Amniotic stem cell (primary cell): ENCODE measurements around the gene C21orf58.
"Not testable (repeated sequence)": the region's sequence is repeated elsewhere in the genome, so short reads cannot be mapped to it uniquely, and the experiment has no call there.

Experiments
- DNase-seq: peaks from one replicate; lab custom pipeline; 2025; lab: John Stamatoyannopoulos, UW

Gene C21orf58

DNA sequence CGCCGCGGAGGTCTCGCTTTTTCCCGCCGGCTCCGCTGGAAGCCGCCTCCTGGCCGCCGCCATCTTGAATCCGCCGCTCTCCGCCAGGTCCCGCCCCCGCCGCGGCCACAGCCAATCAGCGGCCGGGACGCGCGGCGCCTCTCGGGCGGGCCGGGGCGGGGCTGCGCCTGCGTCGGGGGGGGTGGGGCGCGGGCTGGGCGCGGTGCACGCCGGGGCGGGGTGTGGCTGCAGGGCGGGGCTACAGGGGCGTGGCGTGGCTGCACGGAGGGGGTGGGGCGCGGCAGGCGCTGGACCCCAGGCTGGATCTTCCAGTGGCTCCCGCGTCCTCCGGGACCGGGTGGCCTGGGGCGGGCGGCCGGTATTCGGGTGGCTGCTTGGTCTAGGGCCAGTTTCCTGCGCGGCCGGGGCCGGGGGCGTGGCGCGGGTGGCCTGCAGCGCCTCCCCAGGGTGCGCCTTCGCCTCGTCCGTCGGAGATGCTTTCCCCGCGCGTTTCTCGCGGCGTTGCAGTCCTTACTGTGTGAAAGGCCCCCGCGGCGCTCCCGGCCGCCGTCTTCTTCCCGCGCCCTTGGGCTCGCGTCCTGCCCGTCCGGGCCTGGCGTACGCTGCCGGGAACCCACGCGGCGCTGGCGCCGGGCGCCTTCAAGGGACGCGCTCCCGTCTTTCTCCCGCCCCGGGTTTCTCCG lies 861 bp upstream of the C21orf58 start:
- DNase-seq: peak; percentile 55

DNA sequence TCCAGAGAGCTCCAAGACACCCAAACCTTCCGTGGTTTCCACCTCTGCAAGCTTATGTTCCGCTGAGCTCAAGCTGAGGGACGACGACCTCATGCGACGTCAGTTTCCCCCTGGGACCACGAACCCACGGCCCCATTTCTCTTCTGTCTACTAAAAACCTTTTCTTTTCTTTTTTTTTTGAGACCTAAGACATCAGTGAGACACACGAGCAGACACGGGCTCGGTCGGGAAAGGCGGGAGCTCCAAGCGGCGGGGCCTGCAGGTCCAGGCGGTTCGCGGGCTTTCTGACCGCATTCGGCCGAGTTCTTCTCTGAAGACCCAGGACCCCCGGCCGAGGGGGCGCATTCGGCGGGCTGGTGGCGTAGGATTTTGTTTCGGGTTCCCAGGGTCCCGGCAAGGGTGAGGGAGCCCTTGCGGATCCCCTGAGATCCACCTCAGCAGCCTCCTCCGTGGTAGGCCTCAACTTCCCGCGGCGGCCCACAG lies 402 bp downstream of the C21orf58 start:
- no peak for DNase-seq

DNA sequence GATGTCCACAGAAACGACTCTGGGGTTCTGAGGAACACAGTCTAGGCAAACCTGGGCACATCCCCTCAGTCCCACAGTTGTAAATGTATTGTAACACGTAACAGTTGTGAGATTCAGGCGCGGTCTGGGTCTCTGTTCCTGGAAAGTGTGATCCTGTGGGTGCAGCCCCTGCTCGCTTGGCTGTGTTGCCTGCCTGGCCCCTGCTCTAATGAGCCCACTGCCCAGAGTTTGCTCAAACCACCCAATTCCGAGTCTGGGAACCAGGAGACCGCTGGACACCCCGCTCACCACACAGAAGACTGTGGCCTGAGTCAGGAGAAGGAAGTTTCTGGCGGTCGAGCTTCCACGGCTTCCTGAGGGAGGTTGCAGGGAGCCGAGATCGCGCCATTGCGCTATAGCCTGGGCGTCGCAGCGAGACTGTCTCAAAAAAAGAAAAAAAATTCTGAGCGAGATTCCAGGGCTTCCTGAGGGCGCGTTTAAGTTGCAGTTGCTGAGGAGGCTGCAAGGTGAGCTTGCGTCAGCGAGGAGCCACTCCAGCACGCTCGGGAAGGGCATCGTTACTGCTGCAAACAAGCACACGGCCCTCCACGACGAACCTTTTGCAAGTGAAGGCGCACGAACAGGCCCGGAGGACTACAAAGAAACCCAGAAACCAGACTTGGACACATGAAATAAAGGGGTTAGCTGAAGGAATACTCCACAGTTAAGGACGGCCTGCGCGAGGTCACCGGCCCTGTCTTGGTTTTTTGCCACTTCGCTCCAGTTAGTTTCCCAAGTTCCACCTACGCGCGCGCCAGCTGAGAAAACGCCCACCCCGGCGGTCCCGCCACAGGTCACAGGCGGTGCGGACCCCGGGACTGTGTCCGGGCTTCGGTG lies 1.1 kb downstream of the C21orf58 start:
- no peak for DNase-seq

DNA sequence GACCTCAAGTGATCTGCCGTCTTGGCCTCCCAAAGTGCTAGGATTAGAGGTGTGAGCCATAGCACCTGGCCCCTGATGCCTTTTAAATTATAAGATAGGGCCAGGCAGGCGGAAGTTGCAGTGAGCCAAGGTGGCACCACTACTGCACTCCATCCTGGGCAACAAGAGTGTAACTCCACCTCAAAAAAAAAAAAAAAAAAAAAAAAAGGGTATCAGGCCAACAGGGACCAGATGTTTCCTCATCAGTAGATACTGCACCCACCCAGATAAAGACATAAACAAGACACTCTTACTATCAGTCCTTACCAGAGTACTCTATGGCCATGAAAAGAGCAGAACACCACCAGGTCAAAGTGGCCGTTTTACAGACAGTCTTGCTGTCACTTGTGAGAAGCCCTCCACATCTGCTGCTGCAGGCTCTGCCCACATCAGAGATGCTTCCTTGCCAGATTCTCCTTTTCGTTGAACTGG lies 3.3 kb downstream of the C21orf58 start:
- no peak for DNase-seq

DNA sequence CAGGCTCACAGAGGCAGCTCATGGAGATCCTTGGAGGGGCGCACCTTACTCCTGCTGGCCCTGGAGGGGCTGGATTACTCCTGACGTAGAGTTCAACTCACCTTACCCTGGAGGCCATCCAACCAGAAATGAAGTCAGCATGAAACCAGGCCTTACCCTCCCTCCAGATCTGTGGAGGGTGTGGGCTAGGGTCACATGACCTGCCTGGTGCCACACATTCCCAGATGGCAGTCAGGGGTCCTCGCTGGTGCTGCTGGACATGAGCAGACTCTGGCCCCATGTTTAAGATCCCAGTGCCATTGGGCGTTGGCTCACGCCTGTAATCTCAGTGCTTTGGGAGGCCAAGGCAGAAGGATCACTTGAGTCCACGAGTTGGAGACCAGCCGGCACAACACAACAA lies 4.5 kb downstream of the C21orf58 start:
- DNase-seq: no peak

DNA sequence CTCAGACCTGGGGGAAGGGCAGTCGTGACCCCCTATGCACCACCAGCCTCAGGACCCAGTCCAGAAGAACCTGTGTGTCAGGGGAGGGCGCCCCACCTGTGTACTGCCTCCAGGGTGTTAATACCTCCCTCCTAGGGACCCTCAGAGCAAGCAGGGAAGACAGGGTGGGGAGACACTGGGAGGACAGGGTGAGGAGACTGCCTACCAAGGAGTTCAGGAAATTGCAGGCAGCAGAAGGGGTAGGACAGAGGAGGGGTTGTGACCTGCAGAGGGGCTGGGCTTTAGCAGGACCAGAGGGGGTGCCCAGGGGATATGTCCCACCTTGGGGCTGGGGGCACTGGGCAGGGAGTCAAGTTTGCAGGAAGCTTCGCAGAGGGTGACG lies 5.2 kb downstream of the C21orf58 start:
- no peak for DNase-seq

DNA sequence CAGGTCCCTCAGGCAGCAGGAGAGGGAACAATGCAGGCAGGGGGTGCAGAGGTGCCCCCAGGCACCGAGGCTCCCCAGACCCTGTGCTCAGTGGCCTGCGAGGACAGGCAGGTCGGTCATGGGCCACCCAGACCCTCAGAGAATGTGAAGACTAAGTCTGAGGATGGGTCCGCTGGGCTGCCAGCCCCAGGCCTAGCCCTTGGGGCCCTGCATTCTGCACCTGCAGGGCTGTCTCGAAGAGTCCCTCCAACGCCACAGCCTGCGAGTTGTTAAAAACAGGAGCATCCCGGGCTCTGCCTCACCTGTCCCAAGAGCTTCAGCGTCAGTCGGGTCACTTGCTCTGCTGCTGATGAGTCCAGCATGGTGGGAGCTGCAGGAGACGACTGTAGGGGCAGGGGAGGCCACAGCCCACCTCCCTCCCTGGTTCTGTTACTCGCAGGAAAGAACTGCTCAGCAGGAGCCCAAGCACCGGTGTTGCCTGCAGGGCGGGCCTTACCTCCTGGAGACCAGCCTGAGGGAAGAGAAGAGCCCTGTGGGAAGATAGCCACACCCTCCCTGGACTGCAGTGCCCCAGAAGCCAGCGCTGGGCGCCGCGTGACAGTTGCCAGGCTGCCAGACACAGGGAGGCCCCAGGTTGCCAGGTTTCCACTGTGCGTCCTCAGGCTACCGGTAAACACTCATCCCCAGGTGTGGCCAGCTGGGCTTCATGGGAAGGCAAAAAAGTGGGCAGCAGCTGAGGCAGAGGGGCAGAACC lies 5.8 kb downstream of the C21orf58 start:
- DNase-seq: no peak

DNA sequence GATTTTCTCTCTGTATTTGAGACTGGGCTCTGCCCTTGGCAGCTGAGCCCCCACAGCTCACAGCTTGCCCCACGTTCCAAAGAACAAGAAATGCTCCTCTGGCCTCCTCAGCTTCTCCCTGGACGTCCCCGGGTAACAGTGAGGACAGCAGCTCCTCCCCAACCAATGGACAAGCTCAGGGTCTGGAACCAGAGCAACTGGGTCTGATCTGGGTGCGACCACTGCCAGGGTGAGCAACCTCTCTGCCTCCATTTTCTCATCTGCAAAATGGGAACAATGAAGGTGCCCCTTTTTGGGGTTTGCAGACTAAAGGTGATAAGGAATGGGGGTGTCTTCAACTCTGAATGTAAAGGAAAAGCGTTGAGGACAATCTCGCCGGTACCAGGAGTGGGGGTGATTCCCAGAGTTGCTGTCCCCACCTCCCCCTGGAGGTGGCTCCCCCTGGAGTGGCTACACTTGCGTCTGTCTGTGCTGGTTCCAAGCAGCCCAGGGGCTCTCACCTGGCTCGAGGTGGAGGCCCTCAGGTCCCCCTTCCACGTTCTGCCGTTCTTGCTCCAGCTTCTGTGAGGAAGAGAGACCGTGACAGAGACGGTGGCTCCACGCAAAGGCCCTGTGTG lies 6.9 kb downstream of the C21orf58 start:
- DNase-seq: no peak

DNA sequence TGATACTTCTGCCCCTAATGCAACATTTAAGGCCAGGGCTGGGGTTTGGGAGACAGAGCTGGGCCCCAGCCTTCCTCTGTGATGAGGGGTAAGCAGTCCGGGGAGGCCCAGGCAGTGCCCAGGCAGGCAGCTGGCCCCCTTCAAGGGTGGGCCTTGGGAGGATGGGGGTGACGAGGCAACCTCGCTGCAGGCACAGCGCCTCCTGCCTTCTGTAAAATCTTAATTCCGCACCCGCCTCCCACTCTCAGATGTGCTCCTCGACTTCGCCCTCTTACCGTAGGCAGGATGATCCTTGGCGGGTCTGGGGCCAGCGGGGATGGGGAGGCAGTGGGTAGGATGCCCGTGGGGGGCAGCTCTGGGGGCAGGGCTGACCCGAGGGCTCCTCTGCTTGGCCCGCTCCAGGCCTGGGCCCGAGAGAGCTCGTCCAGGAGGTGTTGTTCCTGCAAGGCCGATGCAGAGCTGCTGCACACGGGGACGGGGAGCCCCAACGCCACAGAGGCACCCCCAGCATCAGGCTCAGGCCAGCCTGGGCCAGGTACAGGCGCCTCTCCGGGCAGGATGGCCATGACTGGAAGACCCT lies 9.1 kb downstream of the C21orf58 start:
- DNase-seq: no peak

DNA sequence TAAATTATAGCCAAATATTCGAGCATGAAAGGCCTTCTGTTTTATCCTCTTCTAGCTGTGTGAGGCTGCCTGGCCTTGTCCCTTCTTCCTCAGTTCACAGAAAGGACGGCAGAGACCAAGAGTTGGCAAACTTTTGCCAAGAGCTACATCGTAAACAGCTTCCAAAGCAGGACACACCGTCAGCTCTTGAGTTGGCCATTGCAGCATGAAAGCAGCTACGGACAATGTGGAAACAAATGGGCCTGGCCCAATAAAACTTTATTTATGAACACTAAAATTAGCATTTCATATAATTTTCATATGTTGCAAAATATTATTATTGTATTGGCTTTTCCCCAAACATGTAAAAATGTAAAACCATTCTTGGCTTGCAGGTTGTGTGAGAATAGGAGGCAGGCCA lies 10.7 kb downstream of the C21orf58 start:
- no peak for DNase-seq

DNA sequence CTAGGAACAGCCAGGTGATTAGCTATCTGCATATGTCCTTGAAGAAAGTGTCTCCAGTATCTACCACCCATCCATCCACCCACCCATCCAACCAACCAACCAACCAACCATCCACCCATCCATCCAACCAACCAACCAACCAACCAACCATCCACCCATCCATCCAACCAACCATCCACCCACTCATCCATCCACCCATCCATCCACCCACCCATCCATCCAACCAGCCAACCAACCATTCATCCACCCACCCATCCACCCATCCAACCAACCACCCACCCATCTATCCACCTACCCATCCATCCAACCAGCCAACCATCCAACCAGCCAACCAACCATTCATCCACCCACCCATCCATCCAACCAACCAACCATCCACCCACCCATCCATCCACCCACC lies 12.1 kb downstream of the C21orf58 start:
- no peak for DNase-seq

DNA sequence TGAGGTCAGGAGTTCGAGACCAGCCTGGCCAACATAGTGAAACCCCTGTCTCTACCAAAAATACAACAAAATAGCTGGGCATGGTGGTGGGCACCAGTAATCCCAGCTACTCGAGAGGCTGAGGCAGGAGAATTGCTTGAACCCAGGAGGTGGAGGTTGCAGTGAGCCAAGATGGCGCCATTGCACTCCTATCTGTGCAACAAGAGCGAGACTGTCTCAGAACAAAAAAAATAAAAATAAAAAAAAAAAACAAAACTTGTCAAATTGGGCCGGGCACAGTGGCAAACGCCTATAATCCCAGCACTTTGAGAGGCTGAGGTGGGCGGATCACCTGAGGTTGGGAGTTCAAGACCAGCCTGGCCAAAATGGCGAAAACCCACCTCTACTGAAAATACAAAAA lies 13.4 kb downstream of the C21orf58 start:
- not testable (repeated sequence) for DNase-seq

DNA sequence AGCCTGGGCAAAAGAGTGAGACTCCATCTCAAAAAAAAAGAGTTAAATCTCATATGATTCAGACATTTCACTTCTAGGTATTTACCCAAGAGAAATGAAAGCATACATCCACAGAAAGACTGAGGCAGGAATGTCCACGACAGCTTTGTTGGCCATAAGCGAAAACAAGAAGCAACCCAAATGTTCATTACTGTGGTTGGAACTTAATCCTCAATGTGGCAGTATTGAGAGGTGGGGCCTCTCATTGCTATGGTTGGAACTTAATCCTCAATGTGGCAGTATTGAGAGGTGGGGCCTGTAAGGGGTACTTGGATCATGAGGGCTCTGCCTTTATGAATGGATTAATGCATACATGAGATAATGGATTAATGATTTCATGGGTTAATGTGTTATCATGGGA lies 15.2 kb downstream of the C21orf58 start:
- DNase-seq: no peak

DNA sequence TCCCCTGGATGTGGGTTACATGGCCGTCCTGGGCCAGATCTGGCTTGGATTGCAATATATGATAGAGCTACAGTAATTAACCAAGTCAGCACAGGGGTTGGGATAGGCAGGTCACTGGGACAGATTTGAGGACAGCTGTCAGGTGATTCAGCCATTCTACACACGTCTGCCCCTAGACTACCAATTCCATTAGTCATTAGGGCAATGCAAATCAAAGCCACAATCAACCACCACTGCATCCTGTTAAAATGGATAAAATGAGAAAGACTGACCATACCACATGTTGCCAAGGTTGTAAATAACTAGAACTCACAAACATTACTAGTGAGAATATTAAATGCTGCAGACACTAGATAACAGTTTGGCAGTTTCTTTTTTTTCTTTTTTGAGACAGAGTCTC lies 16.0 kb downstream of the C21orf58 start:
- no peak for DNase-seq

DNA sequence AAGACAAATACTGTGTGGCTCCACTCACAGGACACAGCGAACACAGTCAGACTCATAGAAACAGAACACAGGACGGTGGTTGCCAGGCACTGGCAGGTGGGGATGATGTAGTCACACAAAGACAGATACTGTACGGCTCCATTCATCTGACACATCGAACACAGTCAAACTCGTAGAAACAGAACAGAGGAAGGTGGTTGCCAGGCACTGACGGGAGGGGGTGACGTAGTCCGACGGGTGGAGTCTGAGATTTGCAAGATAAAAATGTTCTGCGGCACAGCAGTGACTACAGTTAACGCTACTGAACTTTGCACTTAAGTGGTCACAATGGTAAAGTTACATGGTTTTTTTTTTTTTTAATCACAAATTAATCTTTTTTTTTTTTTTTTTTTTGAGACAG lies 18.7 kb downstream of the C21orf58 start:
- no peak for DNase-seq

DNA sequence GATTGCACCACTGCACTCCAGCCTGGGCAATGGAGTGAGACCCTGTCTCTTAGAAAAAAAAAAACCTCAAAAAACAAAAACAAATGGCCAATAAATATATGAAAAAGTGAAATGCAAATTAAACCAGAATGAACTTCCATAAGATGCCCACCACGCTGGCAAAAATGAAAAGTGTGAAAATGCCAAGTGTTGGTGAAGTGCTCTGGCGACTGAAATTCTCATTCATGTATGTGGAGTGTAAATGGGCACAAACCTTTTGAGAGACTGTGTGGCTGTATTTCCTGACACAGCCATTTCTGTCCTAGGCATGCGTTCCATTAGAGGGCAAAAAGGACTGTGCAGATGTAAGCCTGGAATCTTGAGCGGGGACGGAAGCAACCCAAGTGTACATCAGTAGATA lies 19.2 kb downstream of the C21orf58 start:
- no peak for DNase-seq

DNA sequence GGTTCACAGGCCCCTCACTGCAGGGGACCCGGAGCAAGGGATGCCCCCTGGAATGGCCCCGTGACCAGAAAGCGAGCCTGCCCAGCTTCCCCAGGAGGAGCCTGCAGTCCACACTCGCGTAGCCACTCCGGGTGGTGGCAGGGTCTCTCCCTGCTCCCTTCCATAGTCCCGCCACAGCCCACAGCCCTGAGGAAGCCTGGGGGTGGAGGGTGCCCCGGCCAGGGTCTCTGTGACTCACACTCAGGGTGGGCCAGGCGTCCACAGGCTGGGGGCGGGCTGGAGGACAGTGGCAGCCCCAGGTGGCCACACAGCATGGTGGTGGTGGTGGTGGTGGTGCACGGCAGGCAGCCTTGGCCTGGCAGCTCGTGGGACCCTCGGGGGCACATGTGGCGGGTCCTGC lies 21.9 kb downstream of the C21orf58 start:
- no peak for DNase-seq

DNA sequence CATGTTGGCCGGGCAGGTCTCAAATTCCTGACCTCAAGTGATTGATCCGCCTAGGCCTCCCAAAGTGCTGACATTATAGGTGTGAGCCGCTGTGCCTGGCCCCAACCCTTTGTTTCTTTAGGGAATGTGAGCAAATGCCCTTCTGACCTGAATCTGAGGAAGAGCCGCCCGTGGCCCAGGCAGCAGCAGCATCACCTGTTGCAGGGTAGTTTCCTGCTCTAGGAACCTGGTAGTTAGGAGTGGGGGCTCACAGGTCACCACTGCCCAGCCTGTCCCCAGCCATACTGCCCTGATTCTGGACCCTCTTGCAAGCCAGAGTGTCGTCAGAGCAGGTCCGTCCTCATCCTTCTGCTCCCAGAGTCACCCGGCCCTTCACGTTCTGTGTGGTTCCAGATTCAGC lies 24.5 kb downstream of the C21orf58 start:
- no peak for DNase-seq

DNA sequence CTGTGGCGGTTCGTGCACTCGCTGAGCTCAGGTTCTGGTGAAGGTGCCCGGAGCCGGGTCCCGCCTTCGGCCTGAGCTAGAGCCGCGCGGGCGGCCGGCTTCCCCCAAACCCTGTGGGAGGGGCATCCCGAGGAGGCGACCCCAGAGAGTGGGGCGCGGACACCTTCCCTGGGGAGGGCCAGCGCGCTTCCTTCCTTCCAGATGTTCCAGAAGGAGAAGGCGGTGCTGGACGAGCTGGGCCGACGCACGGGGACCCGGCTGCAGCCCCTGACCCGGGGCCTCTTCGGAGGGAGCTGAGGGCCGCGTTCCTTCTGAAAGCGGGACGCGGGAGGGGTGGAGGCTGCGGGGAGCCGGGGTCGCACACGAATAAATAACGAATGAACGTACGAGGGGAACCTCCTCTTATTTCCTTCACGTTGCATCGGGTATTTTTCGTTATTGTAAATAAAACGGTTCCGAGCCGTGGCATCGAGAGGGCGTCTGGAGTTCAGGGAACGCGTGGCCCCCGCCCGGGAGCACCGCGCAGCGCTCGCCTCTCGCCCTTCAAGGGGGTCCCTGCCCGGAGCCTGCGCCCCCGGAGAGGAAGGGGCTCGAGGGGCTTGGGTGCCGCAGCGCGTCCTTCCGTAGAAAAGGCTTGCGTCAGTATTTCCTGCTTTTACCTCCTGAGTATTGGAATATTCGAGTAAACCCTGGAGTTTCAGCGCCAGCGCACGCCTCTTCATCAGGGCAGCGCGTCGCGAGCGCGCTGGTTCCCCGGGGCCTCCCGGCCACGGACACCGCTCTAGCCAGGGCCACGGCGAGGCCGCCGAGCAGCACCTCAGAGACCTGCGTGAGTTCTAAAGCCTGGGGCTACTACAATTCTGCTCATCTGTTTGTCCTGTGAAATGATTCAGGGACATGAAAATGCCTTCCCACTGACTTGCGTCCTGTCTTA lies 26.1 kb downstream of the C21orf58 start:
- no peak for DNase-seq

DNA sequence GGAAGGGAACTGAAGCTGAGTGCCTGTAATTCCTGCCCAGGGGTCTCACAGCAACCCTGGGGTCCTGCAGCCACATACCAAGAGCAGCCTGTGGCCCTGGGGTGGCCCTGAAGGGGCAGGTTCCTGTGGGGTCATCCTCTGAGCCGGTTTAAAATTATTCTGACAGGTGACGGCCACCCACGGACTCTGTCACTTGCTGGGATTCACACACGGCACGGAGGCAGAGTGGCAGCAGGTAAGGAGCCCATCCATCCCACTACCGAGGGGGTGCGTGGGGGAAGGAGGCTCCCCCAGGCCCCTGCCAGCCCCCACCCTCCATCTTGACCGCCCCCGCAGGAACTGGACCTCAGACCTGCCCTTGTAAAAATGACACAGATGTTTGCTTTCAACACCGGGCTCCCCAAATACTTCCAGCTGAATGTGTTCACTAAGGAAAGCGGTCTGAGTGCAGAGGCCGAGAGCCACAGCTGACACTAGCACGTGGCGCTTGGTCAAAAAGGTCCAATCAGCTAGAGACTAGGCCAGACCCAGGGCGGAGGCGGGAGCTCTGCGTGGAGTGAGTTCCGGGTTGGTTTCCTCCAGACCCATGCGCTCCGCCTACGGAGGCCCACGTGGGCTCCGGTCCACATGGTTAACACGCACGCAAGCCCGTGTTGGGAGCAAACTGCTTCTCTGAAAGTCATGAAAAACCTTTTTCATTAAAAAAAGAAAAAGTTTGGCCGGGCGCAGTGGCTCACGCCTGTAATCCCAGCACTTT lies 27.5 kb downstream of the C21orf58 start:
- no peak for DNase-seq
